Stimulated activated naive B cell treated with anti-CD40 and anti-IgM and Interleukin-4, amounts not matched to agents 10 μg/mL and 1 μg/mL and 100 μg/mL, for 72 hours (primary cell): ENCODE data around the gene ACTL8.

Experiments
- ATAC-seq, 2 donors: fragments of 150-1000 bp; cut with Tn5 transposase; replicated peaks; 2 replicates each; pipeline ENCODE4 v1.10.0; 2021; ENCODE audit warnings: moderate library complexity in 1 of 2
- DNase-seq: peaks from one replicate; pipeline ENCODE4 v3.0.0; 2021
- H3K27ac Mint-ChIP-seq: one replicate; pipeline ENCODE4 v1.8.0; 2022; ENCODE audit warnings: mild to moderate bottlenecking, mixed read lengths
- H3K27me3 Mint-ChIP-seq, 2 donors: one replicate each; pipeline ENCODE4 v1.8.0; 2022; ENCODE audit warnings: mixed read lengths in 2 of 2
- H3K36me3 Mint-ChIP-seq, 2 donors: one replicate each; pipeline ENCODE4 v1.8.0; 2022; ENCODE audit warnings: mixed read lengths in 2 of 2, mild to moderate bottlenecking in 1 of 2
- H3K4me1 Mint-ChIP-seq, 2 donors: one replicate each; pipeline ENCODE4 v1.8.0; 2022; ENCODE audit warnings: mixed read lengths in 2 of 2, mild to moderate bottlenecking in 1 of 2
- H3K4me3 Mint-ChIP-seq, 2 donors: one replicate each; pipeline ENCODE4 v1.8.0; 2022; ENCODE audit warnings: mild to moderate bottlenecking in 2 of 2, mixed read lengths in 2 of 2, moderate library complexity in 1 of 2
- H3K9me3 Mint-ChIP-seq, 2 donors: one replicate each; pipeline ENCODE4 v1.8.0; 2022; ENCODE audit warnings: mixed read lengths in 2 of 2, mild to moderate bottlenecking in 1 of 2

The ACTL8 gene

GRCh38 chr1:17820198-17820597 lies 65.1 kb downstream of the ACTL8 start:
- Mint-ChIP-seq H3K4me1 (no peaks in the 10 kb centered on the region), H3K27me3 (peaks cover 12 to 16% of the 10 kb centered on the region in 2 donors), H3K36me3 (no peaks in the 10 kb centered on the region), H3K4me3 (no peak overlapping the region), H3K9me3 (peaks cover 5 to 9% of the 10 kb centered on the region in 2 donors), H3K27ac (no peak overlapping the region)
- ATAC-seq, result no peak
- no peak for DNase-seq

GRCh38 chr1:17822741-17823426 lies 67.8 kb downstream of the ACTL8 start:
- DNase-seq (no peak), ATAC-seq (no peak)
- H3K36me3 Mint-ChIP-seq, result no peaks in the 10 kb centered on the region
- no peak overlapping the region for H3K27ac Mint-ChIP-seq
- H3K4me1 Mint-ChIP-seq, result no peaks in the 10 kb centered on the region
- H3K27me3 Mint-ChIP-seq, result peaks cover 30 to 39% of the 10 kb centered on the region in 2 donors
- no peak overlapping the region for H3K4me3 Mint-ChIP-seq
- peaks cover 4% of the 10 kb centered on the region in 2 donors for H3K9me3 Mint-ChIP-seq

- Mint-ChIP-seq H3K9me3 (peaks cover 0 to 2% of the 10 kb centered on the region in 2 donors), H3K4me3 (no peak overlapping the region), H3K27me3 (peaks cover 30 to 34% of the 10 kb centered on the region in 2 donors), H3K27ac (no peak overlapping the region), H3K4me1 (no peaks in the 10 kb centered on the region), H3K36me3 (no peaks in the 10 kb centered on the region)
- no peak for DNase-seq
- ATAC-seq, result no peak
Observed at GRCh38 chr1:17825273-17826164, 70.4 kb downstream of the ACTL8 start.

GRCh38 chr1:17826165-17826488 lies 71.0 kb downstream of the ACTL8 start:
- Mint-ChIP-seq H3K4me1 (no peaks in the 10 kb centered on the region), H3K27me3 (peaks cover 36 to 39% of the 10 kb centered on the region in 2 donors), H3K4me3 (no peak overlapping the region), H3K36me3 (no peaks in the 10 kb centered on the region), H3K9me3 (peaks cover 0 to 4% of the 10 kb centered on the region in 2 donors), H3K27ac (no peak overlapping the region)
- no peak for ATAC-seq
- no peak for DNase-seq

GRCh38 chr1:17828991-17829390 lies 73.9 kb downstream of the ACTL8 start:
- ATAC-seq (no peak), DNase-seq (no peak)
- no peak overlapping the region for H3K27ac Mint-ChIP-seq
- no peaks in the 10 kb centered on the region for H3K36me3 Mint-ChIP-seq
- peaks cover 40 to 49% of the 10 kb centered on the region in 2 donors for H3K27me3 Mint-ChIP-seq
- no peaks in the 10 kb centered on the region for H3K4me1 Mint-ChIP-seq
- peaks cover 0 to 4% of the 10 kb centered on the region in 2 donors for H3K9me3 Mint-ChIP-seq
- no peak overlapping the region for H3K4me3 Mint-ChIP-seq

GRCh38 chr1:17829579-17829978 lies 74.4 kb downstream of the ACTL8 start:
- Mint-ChIP-seq H3K9me3 (peaks cover 0 to 4% of the 10 kb centered on the region in 2 donors), H3K36me3 (no peaks in the 10 kb centered on the region), H3K27me3 (peaks cover 39 to 51% of the 10 kb centered on the region in 2 donors), H3K27ac (no peak overlapping the region), H3K4me3 (no peak overlapping the region), H3K4me1 (no peaks in the 10 kb centered on the region)
- ATAC-seq (no peak), DNase-seq (no peak)

- Mint-ChIP-seq H3K36me3 (no peaks in the 10 kb centered on the region), H3K9me3 (peaks cover 0 to 4% of the 10 kb centered on the region in 2 donors), H3K27me3 (peaks cover 30 to 40% of the 10 kb centered on the region in 2 donors), H3K4me3 (no peak overlapping the region), H3K27ac (no peak overlapping the region), H3K4me1 (no peaks in the 10 kb centered on the region)
- no peak for DNase-seq
- ATAC-seq, result no peak
Observed at GRCh38 chr1:17831597-17831996, 76.5 kb downstream of the ACTL8 start.

- Mint-ChIP-seq H3K36me3 (no peaks in the 10 kb centered on the region), H3K4me1 (no peaks in the 10 kb centered on the region), H3K9me3 (peaks cover 0 to 2% of the 10 kb centered on the region in 2 donors), H3K4me3 (no peak overlapping the region), H3K27ac (no peak overlapping the region), H3K27me3 (peaks cover 16 to 34% of the 10 kb centered on the region in 2 donors)
- DNase-seq (no peak), ATAC-seq (no peak)
Observed at GRCh38 chr1:17833661-17834501, 78.7 kb downstream of the ACTL8 start.

GRCh38 chr1:17834561-17835100 lies 79.5 kb downstream of the ACTL8 start:
- ATAC-seq (no peak), DNase-seq (no peak)
- Mint-ChIP-seq H3K4me3 (no peak overlapping the region), H3K27me3 (peaks cover 16 to 34% of the 10 kb centered on the region in 2 donors), H3K9me3 (peaks cover 0 to 2% of the 10 kb centered on the region in 2 donors), H3K27ac (no peak overlapping the region), H3K4me1 (no peaks in the 10 kb centered on the region), H3K36me3 (no peaks in the 10 kb centered on the region)

- Mint-ChIP-seq H3K9me3 (no peaks in the 10 kb centered on the region), H3K27me3 (peaks cover 17 to 32% of the 10 kb centered on the region in 2 donors), H3K36me3 (no peaks in the 10 kb centered on the region), H3K4me3 (no peak overlapping the region), H3K4me1 (no peaks in the 10 kb centered on the region), H3K27ac (no peak overlapping the region)
- no peak for ATAC-seq
- no peak for DNase-seq
Observed at GRCh38 chr1:17837233-17838030, 82.3 kb downstream of the ACTL8 start.

- Mint-ChIP-seq H3K4me1 (no peaks in the 10 kb centered on the region), H3K36me3 (no peaks in the 10 kb centered on the region), H3K27ac (no peak overlapping the region), H3K4me3 (no peak overlapping the region), H3K27me3 (peaks cover 33 to 37% of the 10 kb centered on the region in 2 donors), H3K9me3 (no peaks in the 10 kb centered on the region)
- DNase-seq (no peak), ATAC-seq (no peak)
Observed at GRCh38 chr1:17839641-17840196, 84.6 kb downstream of the ACTL8 start.

- Mint-ChIP-seq H3K9me3 (no peaks in the 10 kb centered on the region), H3K27ac (no peak overlapping the region), H3K4me1 (no peaks in the 10 kb centered on the region), H3K36me3 (no peaks in the 10 kb centered on the region), H3K4me3 (no peak overlapping the region), H3K27me3 (peaks cover 27 to 28% of the 10 kb centered on the region in 2 donors)
- DNase-seq, result no peak
- no peak for ATAC-seq
Observed at GRCh38 chr1:17841944-17842343, 86.8 kb downstream of the ACTL8 start.

- Mint-ChIP-seq H3K4me3 (no peak overlapping the region), H3K9me3 (peaks cover 1 to 2% of the 10 kb centered on the region in 2 donors), H3K4me1 (no peaks in the 10 kb centered on the region), H3K36me3 (no peaks in the 10 kb centered on the region), H3K27me3 (peaks cover 27 to 30% of the 10 kb centered on the region in 2 donors), H3K27ac (peak overlapping the region; percentile 44)
- DNase-seq, result no peak
- no peak for ATAC-seq
Observed at GRCh38 chr1:17842686-17843085, 87.6 kb downstream of the ACTL8 start.
